Measurements from ENCODE around the gene GAL3ST3. TPM values are rescaled to one million over a fixed set of nuclear protein-coding genes. Genes with fewer than 3 reads are reported as not detected.

The GAL3ST3 gene
- total RNA-seq, 4 donors from 2014 or later: 0.26 to 2.1 (median 1.9) TPM; not detected in 1

- H3K36me3 ChIP-seq: no peaks in the 10 kb centered on the region
- H3K27me3 ChIP-seq: no peaks in the 10 kb centered on the region
- no peak overlapping the region for H3K27ac ChIP-seq
- DNase-seq: no peak
- H3K9me3 ChIP-seq: no peaks in the 10 kb centered on the region
- no peak overlapping the region for H3K4me3 ChIP-seq
- no peak for TF ChIP-seq CTCF (IDR thresholded peaks at IDR 0.05)
- TF ChIP-seq POLR2A (IDR thresholded peaks at IDR 0.05): no peak
- peaks cover 3 to 6% of the 10 kb centered on the region in 2 donors for H3K4me1 ChIP-seq
- intact Hi-C loops (cut with DNase I; ENCODE audit: low total_unique reads): no loop called here
These were observed 36.0 kb upstream of the GAL3ST3 start for GRCh38 chr11:66084821-66085475.

GRCh38 chr11:66083767-66084166 lies 34.8 kb upstream of the GAL3ST3 start:
- no peak overlapping the region for H3K27ac ChIP-seq
- TF ChIP-seq CTCF (IDR thresholded peaks at IDR 0.05): no peak
- TF ChIP-seq POLR2A (IDR thresholded peaks at IDR 0.05): no peak
- intact Hi-C loops (cut with DNase I; ENCODE audit: low total_unique reads): no loop called here

GRCh38 chr11:66082946-66083698 lies 34.2 kb upstream of the GAL3ST3 start:
- H3K27me3 ChIP-seq: no peaks in the 10 kb centered on the region
- H3K27ac ChIP-seq: no peak overlapping the region
- no peaks in the 10 kb centered on the region for H3K36me3 ChIP-seq
- intact Hi-C loops (cut with DNase I; ENCODE audit: low total_unique reads): no loop called here
- no peak overlapping the region for H3K4me3 ChIP-seq
- no peaks in the 10 kb centered on the region for H3K9me3 ChIP-seq
- TF ChIP-seq POLR2A (IDR thresholded peaks at IDR 0.05) (no peak), CTCF (IDR thresholded peaks at IDR 0.05) (no peak)
- no peak for DNase-seq
- H3K4me1 ChIP-seq: peaks cover 3 to 6% of the 10 kb centered on the region in 2 donors

More at GRCh38 chr11:66083767-66084166, 34.8 kb upstream of the GAL3ST3 start:
- H3K36me3 ChIP-seq: no peaks in the 10 kb centered on the region
- DNase-seq: no peak
- no peaks in the 10 kb centered on the region for H3K9me3 ChIP-seq
- H3K4me3 ChIP-seq: no peak overlapping the region
- peaks cover 3 to 6% of the 10 kb centered on the region in 2 donors for H3K4me1 ChIP-seq
- no peaks in the 10 kb centered on the region for H3K27me3 ChIP-seq

GRCh38 chr11:66081505-66081904 lies 32.5 kb upstream of the GAL3ST3 start:
- Histone ChIP-seq H3K4me3 (no peak overlapping the region), H3K9me3 (no peaks in the 10 kb centered on the region), H3K36me3 (no peaks in the 10 kb centered on the region), H3K27ac (peak overlapping the region; percentile 29 to 40), H3K4me1 (peaks cover 3 to 6% of the 10 kb centered on the region in 2 donors), H3K27me3 (no peaks in the 10 kb centered on the region)
- no peak for TF ChIP-seq CTCF (IDR thresholded peaks at IDR 0.05)
- no peak for TF ChIP-seq POLR2A (IDR thresholded peaks at IDR 0.05)
- no peak for DNase-seq
- intact Hi-C loops (cut with DNase I; ENCODE audit: low total_unique reads): no loop called here

Measured in uterus (tissue), 4 donors.